GM21381 (cell line): ENCODE results near the gene CCNK.

ENCODE experiments used
- ATAC-seq: cut with Tn5 transposase; IDR thresholded peaks from one replicate; pipeline ENCODE4 v1.9.1; 2021; ENCODE audit warnings: mild to moderate bottlenecking, moderate library complexity; ENCODE audit not compliant: unreplicated experiment

The CCNK gene

DNA sequence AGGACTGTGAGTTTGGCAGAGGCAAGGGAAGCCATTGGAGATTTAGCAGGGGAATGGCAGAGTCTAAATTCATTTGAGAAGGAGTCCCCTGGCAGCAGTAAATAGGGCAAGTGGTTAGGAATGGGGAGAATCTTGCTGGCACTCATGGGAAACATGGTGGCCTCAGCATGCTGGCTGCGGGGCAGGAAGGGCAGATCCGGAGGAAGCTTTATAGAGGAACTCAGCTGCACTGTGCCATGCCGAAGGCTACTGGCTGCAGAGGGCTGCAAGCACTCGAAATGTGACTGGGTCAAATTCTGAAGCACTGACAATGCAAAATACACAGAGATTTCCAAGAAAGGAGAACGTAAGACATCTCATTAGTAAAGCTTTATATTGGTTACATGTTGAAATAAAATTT lies 23.9 kb downstream of the CCNK start:
- no peak for ATAC-seq

GRCh38 chr14:99506276-99506675 lies 25.1 kb downstream of the CCNK start:
- ATAC-seq, result no peak

DNA sequence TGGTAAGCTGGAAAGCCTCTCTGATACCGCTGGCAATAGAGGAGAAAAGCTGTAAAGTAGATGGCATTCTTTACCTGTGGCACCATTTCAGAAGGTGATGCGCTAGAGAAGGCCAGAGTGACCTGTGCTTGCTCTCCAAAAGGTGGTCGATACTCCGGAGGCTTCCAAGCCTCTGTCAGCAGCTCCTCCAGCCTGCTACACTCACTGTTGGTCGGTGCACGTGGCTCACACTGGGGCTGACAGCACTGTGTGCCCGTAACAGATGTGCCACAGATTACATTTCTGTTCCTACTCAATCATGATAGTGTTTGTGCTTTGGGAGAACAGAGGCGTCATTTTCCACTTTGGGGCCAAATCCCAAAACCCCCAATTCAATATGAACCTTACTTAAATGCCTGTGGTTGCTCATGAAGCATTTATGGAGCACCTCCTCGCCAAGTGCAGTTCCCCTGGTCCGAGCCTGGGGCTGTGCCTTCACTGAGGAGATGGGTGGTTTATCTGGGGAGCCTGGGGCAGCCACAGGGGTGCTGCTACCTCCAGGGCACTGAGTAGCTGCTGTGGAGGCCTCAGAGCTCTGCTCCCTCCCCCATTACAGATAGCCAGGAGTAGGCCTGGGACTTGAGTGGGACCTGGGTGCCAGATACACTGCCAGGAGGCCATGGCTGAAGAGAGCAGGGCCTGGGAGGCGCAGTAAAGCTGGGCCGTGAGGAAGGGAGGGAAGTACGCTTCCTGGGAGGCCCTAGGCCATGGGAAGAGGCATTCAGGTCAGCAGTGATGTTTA lies 26.8 kb downstream of the CCNK start:
- no peak for ATAC-seq

DNA sequence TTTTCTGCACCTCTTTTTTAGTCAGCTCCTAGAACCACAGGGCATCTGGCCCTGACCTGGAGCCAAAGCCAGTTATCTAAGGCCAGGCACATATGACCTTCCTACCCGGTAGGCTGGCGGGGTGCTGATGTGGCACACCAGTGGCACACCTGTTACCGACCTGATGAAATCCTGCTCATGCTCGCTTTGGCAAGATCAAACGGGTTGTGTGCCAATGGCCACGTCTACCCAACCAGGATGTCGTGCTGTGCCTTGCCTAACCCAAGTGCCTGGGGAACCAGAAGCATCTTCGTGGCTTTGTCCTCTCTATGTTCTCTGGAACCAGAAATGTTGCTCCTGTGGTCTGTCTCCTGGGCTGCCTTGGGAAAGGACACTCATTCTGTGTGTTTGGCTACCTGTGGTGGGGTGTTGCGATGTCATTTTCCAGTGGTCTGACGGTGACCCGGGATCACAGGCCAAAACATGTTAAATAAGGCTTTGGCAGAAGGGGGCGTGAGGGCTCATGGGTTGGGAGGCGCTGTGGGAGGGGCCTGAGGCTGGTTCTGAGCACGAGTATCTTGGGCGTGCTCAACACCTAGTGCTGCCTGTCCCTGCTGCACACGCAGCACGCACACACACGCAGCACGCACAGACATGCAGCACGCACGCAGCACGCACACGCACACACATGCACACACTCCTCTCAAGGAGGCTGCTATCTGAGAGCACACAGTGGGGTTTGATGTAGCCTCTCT lies 27.9 kb downstream of the CCNK start:
- no peak for ATAC-seq

- no peak for ATAC-seq
Measured at GRCh38 chr14:99509871-99510555, 28.8 kb downstream of the CCNK start.

DNA sequence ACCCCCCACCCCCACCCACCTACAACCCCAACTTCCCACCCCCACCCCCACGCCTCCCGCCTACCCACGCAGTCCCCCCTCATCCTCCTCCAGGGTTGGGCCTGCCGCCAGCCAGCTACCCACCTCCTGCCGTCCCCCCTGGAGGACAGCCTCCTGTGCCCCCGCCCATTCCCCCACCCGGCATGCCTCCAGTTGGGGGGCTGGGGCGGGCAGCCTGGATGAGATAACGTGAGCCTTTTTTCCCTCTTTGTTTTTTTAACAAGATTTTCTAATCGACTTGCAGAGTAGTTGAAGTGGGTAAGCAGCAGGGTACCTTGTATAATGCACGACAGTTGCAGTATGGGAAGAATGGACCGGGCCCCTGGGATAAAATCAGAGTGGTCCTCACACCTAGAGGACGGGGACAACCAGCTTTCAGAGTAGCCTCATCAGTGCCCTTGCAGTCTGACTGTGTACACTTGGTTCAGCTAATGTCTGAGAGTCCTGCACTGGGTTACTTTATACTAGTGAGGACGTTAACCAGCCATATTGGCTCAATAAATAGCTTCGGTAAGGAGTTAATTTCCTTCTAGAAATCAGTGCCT lies 29.4 kb downstream of the CCNK start:
- ATAC-seq, result no peak

DNA sequence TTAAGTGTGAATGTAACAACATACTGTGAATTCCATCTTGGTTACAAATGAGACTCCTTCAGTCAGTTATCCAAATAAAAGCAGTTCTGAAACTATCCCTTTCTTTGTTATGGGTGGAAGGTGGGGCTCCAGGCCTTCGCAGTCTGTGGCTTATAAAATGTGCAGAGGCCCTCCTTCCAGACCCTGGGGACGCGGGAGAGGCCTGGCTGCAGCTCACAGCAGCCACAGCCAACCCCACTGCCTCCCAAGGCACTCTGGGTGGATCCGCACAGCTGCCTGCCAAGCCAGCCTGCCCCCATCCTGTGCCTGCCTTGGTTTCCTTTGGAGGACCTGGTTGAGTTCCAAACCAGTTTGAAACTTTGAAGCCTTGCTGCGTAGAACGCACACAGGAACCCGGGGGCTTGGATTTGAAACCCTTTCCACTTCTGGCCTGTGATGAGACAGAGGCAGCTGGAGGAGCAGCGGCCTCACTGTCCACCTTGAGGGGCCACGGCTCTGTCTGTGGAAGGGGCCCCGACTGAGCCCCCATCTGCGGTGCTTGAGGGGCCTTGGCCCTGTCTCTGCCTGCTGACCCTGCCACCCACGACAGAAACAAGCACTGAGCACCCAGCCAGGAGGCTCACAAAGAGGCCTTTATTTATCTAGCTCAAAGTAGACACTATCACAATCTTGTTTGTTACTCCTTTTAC lies 30.4 kb downstream of the CCNK start:
- ATAC-seq, result no peak

- ATAC-seq, result no peak
Measured at GRCh38 chr14:99512110-99512449, 30.9 kb downstream of the CCNK start.

DNA sequence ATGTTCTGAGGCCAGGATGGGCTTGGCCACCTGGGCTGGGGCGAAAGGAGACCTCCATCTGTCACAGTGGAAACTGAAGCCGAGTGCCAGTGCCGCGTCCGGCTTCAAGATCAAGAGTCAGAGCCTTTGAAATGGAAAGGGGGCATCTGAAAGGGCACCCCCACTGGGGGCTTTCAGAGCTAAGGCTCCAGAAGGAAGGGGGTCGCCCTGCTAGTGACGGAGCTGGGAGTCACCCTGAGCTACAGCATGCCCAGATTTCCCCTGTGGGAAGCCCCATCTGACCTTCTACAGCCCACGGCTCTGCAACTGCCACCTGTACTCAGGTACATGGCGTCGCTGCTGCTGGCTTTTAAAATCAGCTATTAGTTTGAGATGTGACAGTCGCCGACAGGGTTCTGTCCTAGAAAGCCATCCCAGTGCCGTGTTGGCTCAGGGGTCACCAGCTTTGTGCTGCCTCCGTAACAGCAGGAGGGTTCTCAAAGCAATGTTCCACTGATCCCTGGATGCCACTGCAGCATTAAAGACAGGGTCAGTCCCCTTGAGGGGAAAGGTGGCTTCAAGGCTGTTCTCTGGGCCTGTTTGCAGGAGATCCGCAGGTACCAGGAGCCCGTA lies 31.5 kb downstream of the CCNK start:
- no peak for ATAC-seq

DNA sequence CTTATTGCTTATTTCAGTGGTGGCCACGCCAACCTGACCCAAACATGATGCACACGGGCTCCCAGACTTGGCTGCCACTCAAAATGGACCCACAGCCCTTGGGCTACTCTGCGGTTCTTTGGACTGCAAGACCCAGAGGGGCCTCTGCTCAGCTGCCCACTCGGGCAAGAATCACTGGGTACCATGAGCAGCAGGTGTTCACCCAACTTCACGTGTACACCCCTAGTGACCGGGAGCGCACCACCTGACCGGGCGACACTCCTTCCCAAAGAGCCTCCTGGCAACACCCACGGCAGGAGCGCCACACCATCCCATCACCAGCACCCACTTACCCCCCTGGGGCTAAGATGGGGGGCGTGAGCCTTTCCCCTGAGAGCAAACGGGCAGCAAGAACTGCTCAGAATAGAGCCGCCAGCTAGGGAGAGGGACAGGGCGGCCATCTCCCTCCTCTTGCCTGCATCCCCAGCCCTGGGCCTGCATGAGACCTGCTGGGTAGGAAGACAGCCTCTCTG lies 32.0 kb downstream of the CCNK start:
- no peak for ATAC-seq

GRCh38 chr14:99513946-99514551 lies 32.8 kb downstream of the CCNK start:
- no peak for ATAC-seq

GRCh38 chr14:99514552-99515300 lies 33.5 kb downstream of the CCNK start:
- no peak for ATAC-seq

DNA sequence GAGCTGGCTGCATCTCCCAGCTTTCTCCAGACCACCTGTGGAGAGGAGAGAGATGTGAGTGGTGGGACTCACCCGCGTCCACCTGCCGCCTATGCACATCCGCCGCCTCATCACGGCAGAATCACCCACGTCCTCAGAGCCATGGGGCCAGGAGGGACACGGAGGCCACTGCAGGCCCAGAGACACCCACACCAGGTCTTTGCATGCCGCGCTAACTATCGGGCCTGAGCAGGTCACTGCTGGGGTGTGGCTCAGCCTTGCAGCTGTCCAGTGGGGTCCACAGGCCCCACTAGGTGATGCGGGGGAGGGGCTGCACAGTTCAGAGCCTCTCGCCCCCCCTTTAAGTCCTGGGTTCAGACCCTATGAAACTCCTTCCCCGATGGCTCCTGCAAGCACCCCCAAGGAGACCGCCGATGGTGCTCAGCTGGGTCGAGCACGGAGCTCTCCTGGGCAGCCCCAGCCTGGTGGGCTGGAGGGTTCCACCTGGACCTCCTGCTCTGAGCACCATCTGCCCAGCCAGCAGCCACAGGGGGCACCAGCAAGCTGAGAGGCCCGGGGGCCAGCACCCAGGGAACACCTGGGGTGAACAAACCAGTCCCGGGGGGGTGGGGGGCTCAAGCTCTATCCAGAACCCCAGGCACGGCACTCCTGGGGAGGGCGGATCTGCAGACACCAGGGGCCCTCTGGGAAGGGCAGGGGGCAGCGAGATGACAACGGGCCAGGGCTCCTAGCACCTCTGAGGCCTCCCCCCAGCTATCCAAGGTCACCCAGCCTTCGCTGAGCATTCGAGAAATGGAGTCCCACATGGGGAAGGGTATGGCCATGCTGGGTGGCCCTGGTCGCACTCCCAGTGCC lies 34.3 kb downstream of the CCNK start:
- no peak for ATAC-seq

DNA sequence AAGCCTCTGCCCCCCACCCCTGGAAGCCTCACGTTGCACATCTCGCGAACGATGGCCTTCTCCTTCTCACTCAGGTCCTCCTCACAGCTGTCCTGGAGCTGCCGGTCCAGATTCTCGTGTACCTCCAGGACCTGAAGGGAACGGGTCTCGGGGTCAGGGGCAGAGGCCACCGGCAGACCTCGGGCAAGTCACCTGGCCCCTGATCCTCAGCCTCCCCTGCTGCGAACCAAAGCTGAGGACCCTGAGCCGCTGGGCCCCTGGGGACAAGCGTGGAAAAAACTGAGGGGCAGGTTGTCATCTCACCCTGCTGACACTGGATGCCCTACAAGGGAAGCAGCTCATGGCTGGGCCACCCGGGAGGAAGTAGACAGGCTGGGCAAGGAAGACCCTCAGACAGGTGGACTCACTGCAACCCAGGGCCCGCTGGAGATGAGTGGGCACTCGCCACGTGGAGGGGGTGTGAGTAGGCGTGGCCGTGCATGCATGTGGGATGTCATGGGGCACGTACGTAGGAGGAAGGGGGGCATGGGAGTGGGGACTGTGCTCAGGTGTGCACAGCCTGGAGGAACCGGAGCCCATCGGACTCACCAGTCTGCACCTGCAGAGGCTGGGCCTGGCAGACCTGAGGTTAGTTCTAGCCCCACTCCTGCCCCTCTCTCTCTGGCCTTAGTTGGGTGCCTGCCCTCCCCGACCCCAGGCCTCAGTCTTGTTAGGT lies 35.1 kb downstream of the CCNK start:
- ATAC-seq, result no peak

GRCh38 chr14:99516871-99517642 lies 35.8 kb downstream of the CCNK start:
- no peak for ATAC-seq

GRCh38 chr14:99517643-99518381 lies 36.6 kb downstream of the CCNK start:
- no peak for ATAC-seq
